ENCODE data around the gene SLC7A7. TPM values are rescaled to one million over a fixed set of nuclear protein-coding genes. Genes with fewer than 3 reads are reported as not detected.

Gene SLC7A7
- total and polyA plus RNA-seq, 2 donors, result 10.7 to 16.7 TPM

Other genes with a start within 250 kb of the SLC7A7 start
- 220 TPM for gene DAD1, start 226.2 kb downstream of the SLC7A7 start, total RNA-seq
- 237 TPM for gene DAD1, start 226.2 kb downstream of the SLC7A7 start, polyA plus RNA-seq
- gene ABHD4, start 217.1 kb downstream of the SLC7A7 start, total RNA-seq, result 3.4 TPM
- gene ABHD4, start 217.1 kb downstream of the SLC7A7 start, polyA plus RNA-seq, result 9.3 TPM
- not detected for gene OR6J1, start 171.1 kb downstream of the SLC7A7 start, total RNA-seq
- gene OR6J1, start 171.1 kb downstream of the SLC7A7 start, polyA plus RNA-seq, result under 0.01 TPM
- 85.7 TPM for gene OXA1L, start 48.7 kb downstream of the SLC7A7 start, total RNA-seq
- gene OXA1L, start 48.7 kb downstream of the SLC7A7 start, polyA plus RNA-seq, result 81.8 TPM
- 114 TPM for gene MRPL52, start 14.5 kb upstream of the SLC7A7 start, total RNA-seq
- 121 TPM for gene MRPL52, start 14.5 kb upstream of the SLC7A7 start, polyA plus RNA-seq
- 21.2 TPM for gene MMP14, start 21.1 kb upstream of the SLC7A7 start, total RNA-seq
- gene MMP14, start 21.1 kb upstream of the SLC7A7 start, polyA plus RNA-seq, result 69.5 TPM
- gene LRP10, start 56.3 kb upstream of the SLC7A7 start, total RNA-seq, result 11.4 TPM
- gene LRP10, start 56.3 kb upstream of the SLC7A7 start, polyA plus RNA-seq, result 18.6 TPM
- 0.47 TPM for gene REM2, start 67.8 kb upstream of the SLC7A7 start, total RNA-seq
- gene REM2, start 67.8 kb upstream of the SLC7A7 start, polyA plus RNA-seq, result 3.2 TPM
- gene RBM23, start 103.7 kb upstream of the SLC7A7 start, total RNA-seq, result 85.2 TPM
- 41.8 TPM for gene RBM23, start 103.7 kb upstream of the SLC7A7 start, polyA plus RNA-seq
- gene PRMT5, start 113.9 kb upstream of the SLC7A7 start, total RNA-seq, result 76.4 TPM
- gene PRMT5, start 113.9 kb upstream of the SLC7A7 start, polyA plus RNA-seq, result 31.8 TPM
- 51.1 TPM for gene HAUS4, start 141.7 kb upstream of the SLC7A7 start, total RNA-seq
- 30.5 TPM for gene HAUS4, start 141.7 kb upstream of the SLC7A7 start, polyA plus RNA-seq
- gene AJUBA, start 167.1 kb upstream of the SLC7A7 start, total RNA-seq, result 14.4 TPM
- 22.4 TPM for gene AJUBA, start 167.1 kb upstream of the SLC7A7 start, polyA plus RNA-seq
- gene C14orf93, start 194.7 kb upstream of the SLC7A7 start, total RNA-seq, result 23.8 TPM
- 17.5 TPM for gene C14orf93, start 194.7 kb upstream of the SLC7A7 start, polyA plus RNA-seq
- 93.4 TPM for gene PSMB5, start 219.5 kb upstream of the SLC7A7 start, total RNA-seq
- gene PSMB5, start 219.5 kb upstream of the SLC7A7 start, polyA plus RNA-seq, result 71.0 TPM
- 48.7 TPM for gene PSMB11, start 226.8 kb upstream of the SLC7A7 start, total RNA-seq
- 0.62 TPM for gene PSMB11, start 226.8 kb upstream of the SLC7A7 start, polyA plus RNA-seq
- gene CDH24, start 242.1 kb upstream of the SLC7A7 start, total RNA-seq, result 2.8 TPM
- gene CDH24, start 242.1 kb upstream of the SLC7A7 start, polyA plus RNA-seq, result 7.0 TPM